CMK (cell line): ENCODE data around the gene CSNK2A2.

Experiments
- DNase-seq: peaks from one replicate; pipeline ENCODE4 v3.0.0-alpha.2; 2010; ENCODE audit warnings: low read depth

The CSNK2A2 gene

GRCh38 chr16:58198022-58198683, at the start of gene CSNK2A2:
Gene CSNK2A2, minus strand, starts transcription at chr16:58198106. Its CDS starts 370 bp downstream, at chr16:58197736.
- DNase-seq, result no peak

- DNase-seq, result no peak
Observed at GRCh38 chr16:58243528-58244004, 45.7 kb upstream of the CSNK2A2 start.

- DNase-seq, result no peak
Observed at GRCh38 chr16:58236831-58237230, 38.9 kb upstream of the CSNK2A2 start.

GRCh38 chr16:58236231-58236690, 38.4 kb upstream of the CSNK2A2 start:
- no peak for DNase-seq

GRCh38 chr16:58235663-58236062, 37.8 kb upstream of the CSNK2A2 start:
- no peak for DNase-seq

- DNase-seq, result no peak
Observed at GRCh38 chr16:58234831-58235595, 37.1 kb upstream of the CSNK2A2 start.

- no peak for DNase-seq
Observed at GRCh38 chr16:58230259-58230658, 32.4 kb upstream of the CSNK2A2 start.

- no peak for DNase-seq
Observed at GRCh38 chr16:58226790-58227189, 28.9 kb upstream of the CSNK2A2 start.

GRCh38 chr16:58225965-58226602, 28.2 kb upstream of the CSNK2A2 start:
- no peak for DNase-seq

- no peak for DNase-seq
Observed at GRCh38 chr16:58222532-58223316, 24.8 kb upstream of the CSNK2A2 start.

GRCh38 chr16:58219432-58219831, 21.5 kb upstream of the CSNK2A2 start:
- no peak for DNase-seq

GRCh38 chr16:58218786-58219185, 20.9 kb upstream of the CSNK2A2 start:
- no peak for DNase-seq

GRCh38 chr16:58217311-58217925, 19.5 kb upstream of the CSNK2A2 start:
- no peak for DNase-seq

GRCh38 chr16:58212824-58213655, 15.1 kb upstream of the CSNK2A2 start:
- DNase-seq, result no peak

- no peak for DNase-seq
Observed at GRCh38 chr16:58211846-58212245, 13.9 kb upstream of the CSNK2A2 start.

GRCh38 chr16:58211245-58211644, 13.3 kb upstream of the CSNK2A2 start:
- DNase-seq, result no peak

- no peak for DNase-seq
Observed at GRCh38 chr16:58205276-58206036, 7.5 kb upstream of the CSNK2A2 start.

- no peak for DNase-seq
Observed at GRCh38 chr16:58201163-58201562, 3.3 kb upstream of the CSNK2A2 start.

- no peak for DNase-seq
Observed at GRCh38 chr16:58200004-58200797, 2.3 kb upstream of the CSNK2A2 start.
